Thoracic aorta (tissue), 2 donors: ENCODE measurements around the gene MNX1. TPM values are rescaled to one million over a fixed set of nuclear protein-coding genes. Genes with fewer than 3 reads are reported as not detected.

Experiments
- ATAC-seq: fragments of 150-250 bp; one replicate; pipeline ENCODE4 v1.8.0; 2017; ENCODE audit warnings: low read depth; ENCODE audit not compliant: insufficient number of reproducible peaks, low FRiP score
- DNase-seq: peaks from one replicate; pipeline ENCODE4 v3.0.0-alpha.2; 2020; ENCODE audit warnings: low spot score
- H3K27ac ChIP-seq, 2 donors: fragments of 200-600 bp; sonication (generic); 1 replicate in 1 of 2; 2 replicates in 1 of 2; pipeline ENCODE4 v1.5.1; 2016; ENCODE audit warnings: mild to moderate bottlenecking in 2 of 2, moderate library complexity in 2 of 2
- H3K27me3 ChIP-seq: fragments of 200-600 bp; sonication (generic); replicated peaks from 2 replicates; pipeline ENCODE4 v1.6.0; 2016; ENCODE audit warnings: mild to moderate bottlenecking; ENCODE audit not compliant: insufficient read depth
- H3K36me3 ChIP-seq: fragments of 200-600 bp; sonication (generic); one replicate; pipeline ENCODE4 v1.5.1; 2016
- H3K4me1 ChIP-seq, 2 donors: fragments of 200-600 bp; sonication (generic); 1 replicate in 1 of 2; 2 replicates in 1 of 2; pipeline versions ENCODE4 v1.5.1 to v1.6.0; 2016; ENCODE audit warnings: low read depth in 2 of 2, mild to moderate bottlenecking in 1 of 2; ENCODE audit not compliant: control insufficient read depth in 1 of 2
- H3K4me3 ChIP-seq: fragments of 200-600 bp; sonication (generic); 2 replicates; pipeline ENCODE4 v1.5.1; 2016; ENCODE audit warnings: mild to moderate bottlenecking
- H3K9me3 ChIP-seq: fragments of 200-600 bp; sonication (generic); 2 replicates; pipeline ENCODE4 v1.5.1; 2016
- total RNA-seq, 2 donors: library from RNA; depleted of rRNA; stranded (reverse); fragments of >200 nt; gene quantifications; one replicate each; pipeline versions ENCODE4 v1.1.0 to v1.2.3, GENCODE V29; 2016
- TF ChIP-seq, protein P1 (sequence below): fragments of 200-600 bp; sonication (generic); IDR thresholded peaks from one replicate; pipeline ENCODE4 v1.5.1; 2019; ENCODE audit warnings: antibody characterized with exemption

Gene MNX1
- total RNA-seq, 2 donors from 2014 or later = not detected

DNA sequence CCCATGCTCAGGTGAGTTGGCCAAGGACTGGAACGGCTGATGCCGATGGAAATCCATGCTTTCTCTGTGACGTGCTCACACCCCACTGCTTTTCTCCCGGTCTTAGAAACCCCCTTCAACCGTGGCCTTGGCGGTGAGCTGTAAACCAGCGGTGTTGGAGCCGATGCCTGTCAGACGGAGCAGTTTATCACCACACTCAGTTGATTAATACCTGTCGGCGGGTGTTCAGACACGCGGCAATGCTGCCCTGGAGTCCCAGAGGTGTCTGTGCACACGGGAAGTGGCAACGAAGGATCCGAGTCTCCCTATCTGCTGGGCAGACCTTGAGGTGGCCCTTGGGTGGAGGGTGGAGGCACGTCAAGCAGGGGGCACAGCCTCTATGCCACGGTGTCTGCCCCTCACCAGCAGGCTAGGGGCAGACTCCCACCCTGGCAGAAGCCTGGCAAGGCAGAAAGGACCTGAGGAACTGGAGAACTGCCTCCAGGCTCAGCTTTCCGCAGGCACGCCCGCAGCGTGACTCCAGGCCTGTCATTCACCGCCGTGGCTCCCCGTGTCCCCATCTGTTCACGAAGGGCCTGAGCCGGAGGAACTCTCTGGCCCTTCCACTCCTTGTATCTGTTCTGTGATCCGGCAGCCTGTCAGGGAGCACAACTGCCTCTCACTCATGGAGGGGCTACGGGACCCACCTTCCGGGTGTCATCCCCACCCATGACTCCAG lies 34.6 kb upstream of the MNX1 start:
- H3K27ac ChIP-seq = no peak overlapping the region
- no peak for DNase-seq

DNA sequence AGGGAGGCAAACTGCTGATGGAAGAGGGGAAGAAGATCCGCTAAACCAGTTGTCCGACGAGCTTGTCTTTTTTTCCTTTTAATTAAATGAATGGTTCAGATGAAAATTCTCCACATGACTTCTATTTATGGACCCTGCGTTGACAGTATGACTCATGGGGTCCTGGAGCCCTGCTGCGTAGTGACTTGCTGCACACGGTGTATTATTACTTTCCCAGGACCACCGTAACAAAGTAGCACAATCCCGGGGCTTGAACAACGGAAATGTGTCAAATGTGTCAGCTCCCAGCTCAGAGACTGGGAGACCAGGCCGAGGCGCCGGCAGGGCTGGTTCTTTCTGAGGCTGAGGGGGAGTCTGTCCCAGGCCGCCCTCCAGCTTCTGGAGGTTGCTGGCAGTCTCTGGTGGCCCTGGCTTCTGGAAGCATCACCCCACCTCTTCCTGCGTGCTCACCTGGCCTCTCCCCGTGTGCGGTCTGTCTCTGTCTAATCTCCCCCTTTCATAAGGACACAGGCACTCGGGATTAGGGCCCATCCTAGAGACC lies 33.8 kb upstream of the MNX1 start:
- H3K36me3 ChIP-seq = no peaks in the 10 kb centered on the region
- H3K27ac ChIP-seq = no peak overlapping the region
- no peaks in the 10 kb centered on the region for H3K9me3 ChIP-seq
- DNase-seq (no peak), ATAC-seq (no peak)
- H3K27me3 ChIP-seq = no peaks in the 10 kb centered on the region
- H3K4me3 ChIP-seq = no peak overlapping the region
- H3K4me1 ChIP-seq = no peaks in the 10 kb centered on the region
- TF ChIP-seq, protein P1, sequence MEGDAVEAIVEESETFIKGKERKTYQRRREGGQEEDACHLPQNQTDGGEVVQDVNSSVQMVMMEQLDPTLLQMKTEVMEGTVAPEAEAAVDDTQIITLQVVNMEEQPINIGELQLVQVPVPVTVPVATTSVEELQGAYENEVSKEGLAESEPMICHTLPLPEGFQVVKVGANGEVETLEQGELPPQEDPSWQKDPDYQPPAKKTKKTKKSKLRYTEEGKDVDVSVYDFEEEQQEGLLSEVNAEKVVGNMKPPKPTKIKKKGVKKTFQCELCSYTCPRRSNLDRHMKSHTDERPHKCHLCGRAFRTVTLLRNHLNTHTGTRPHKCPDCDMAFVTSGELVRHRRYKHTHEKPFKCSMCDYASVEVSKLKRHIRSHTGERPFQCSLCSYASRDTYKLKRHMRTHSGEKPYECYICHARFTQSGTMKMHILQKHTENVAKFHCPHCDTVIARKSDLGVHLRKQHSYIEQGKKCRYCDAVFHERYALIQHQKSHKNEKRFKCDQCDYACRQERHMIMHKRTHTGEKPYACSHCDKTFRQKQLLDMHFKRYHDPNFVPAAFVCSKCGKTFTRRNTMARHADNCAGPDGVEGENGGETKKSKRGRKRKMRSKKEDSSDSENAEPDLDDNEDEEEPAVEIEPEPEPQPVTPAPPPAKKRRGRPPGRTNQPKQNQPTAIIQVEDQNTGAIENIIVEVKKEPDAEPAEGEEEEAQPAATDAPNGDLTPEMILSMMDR = no peak

More for the DNA sequence above, 34.6 kb upstream of the MNX1 start:
- H3K36me3 ChIP-seq = no peaks in the 10 kb centered on the region
- ATAC-seq = no peak
- H3K4me1 ChIP-seq = no peaks in the 10 kb centered on the region
- H3K4me3 ChIP-seq = no peak overlapping the region
- H3K27me3 ChIP-seq = no peaks in the 10 kb centered on the region
- H3K9me3 ChIP-seq = no peaks in the 10 kb centered on the region
- TF ChIP-seq, protein P1 = no peak

DNA sequence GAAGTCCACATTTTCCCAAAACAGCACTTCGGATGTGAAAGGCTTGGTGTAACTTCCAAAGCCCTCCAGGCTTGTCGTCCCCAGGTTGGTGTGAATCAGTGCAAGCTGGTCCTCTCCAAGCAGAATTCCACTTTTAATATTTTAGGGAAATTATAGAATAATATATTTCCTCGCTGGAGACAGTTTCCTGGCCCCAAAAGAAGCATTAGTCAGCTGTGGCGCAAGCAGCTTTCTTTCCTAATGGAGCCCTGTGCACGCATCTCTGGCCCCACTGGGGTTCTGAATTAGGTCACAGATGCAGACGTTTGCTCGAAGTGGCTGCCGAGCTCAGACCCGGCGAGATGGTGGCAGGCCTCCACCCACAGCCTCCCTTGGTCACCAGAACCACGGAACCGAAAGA lies 33.3 kb upstream of the MNX1 start:
- no peak overlapping the region for H3K4me3 ChIP-seq
- H3K27me3 ChIP-seq = no peaks in the 10 kb centered on the region
- no peaks in the 10 kb centered on the region for H3K9me3 ChIP-seq
- ATAC-seq (no peak), DNase-seq (no peak)
- TF ChIP-seq, protein P1 = no peak
- no peaks in the 10 kb centered on the region for H3K36me3 ChIP-seq
- H3K4me1 ChIP-seq = no peaks in the 10 kb centered on the region
- H3K27ac ChIP-seq = no peak overlapping the region

DNA sequence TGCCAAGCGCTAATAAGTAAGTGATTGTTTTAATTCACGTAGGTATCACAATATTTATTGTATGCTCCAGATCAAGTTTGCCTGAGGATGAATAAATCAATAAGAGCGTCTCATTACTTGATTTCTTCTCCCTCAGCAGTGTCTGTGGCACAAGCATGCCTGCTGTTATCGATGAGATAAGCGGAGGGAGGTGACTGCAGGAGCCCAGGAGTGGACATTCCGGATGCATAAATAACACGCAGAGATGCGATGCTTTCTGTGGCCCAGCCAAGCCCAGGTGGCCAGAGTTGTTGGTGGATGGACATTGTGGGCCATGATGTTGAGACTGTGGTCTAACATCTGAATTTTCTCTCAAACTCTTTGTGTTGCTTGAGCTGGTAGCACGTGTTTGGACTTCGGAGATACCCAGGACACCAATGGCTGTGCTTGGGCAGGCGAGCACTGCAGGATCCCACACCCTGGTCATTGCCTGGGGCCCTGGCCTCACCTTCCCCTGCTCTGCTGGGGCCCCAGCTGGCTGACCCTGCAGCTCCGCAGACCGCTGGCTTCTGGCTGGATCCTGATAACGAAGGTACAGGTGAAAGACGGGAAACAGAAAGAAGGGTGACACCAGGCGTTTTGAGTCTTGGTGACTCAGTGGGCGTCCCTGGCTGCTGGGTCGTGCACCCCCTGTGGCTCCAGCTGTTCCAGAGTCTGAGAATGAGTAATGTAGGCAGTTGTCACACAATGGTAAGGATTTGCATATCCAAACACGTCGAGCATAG lies 31.2 kb upstream of the MNX1 start:
- Histone ChIP-seq H3K36me3 (no peaks in the 10 kb centered on the region), H3K27ac (no peak overlapping the region), H3K4me3 (no peak overlapping the region), H3K4me1 (no peaks in the 10 kb centered on the region), H3K9me3 (no peaks in the 10 kb centered on the region), H3K27me3 (no peaks in the 10 kb centered on the region)
- TF ChIP-seq, protein P1 = no peak
- ATAC-seq (no peak), DNase-seq (no peak)

DNA sequence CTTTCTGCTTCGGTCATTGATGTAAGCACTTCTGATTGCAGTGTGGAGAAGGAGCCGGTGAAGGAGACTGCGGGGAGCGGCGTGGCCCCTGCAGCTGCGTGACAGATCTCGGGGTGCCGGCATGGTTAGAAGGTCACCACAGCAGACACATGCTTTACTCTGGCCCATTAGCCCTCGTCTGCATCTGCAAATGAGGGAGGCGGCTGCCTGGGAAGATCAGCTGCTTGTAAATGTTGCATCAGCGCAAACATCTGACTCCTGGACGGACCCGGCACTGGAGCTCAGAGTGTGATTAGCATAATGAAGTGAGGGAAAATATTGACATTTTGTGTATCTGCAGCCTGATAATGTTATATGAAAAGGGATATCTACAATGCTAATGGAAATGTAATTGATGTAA lies 30.5 kb upstream of the MNX1 start:
- Histone ChIP-seq H3K9me3 (no peaks in the 10 kb centered on the region), H3K36me3 (no peaks in the 10 kb centered on the region), H3K27me3 (no peaks in the 10 kb centered on the region), H3K4me1 (no peaks in the 10 kb centered on the region), H3K4me3 (no peak overlapping the region), H3K27ac (no peak overlapping the region)
- ATAC-seq (no peak), DNase-seq (no peak)
- TF ChIP-seq, protein P1 = no peak
